Astrocyte (in vitro differentiated cells and primary cell): ENCODE measurements around the gene ZNF334. TPM values are rescaled to one million over a fixed set of nuclear protein-coding genes. Genes with fewer than 3 reads are reported as not detected.

ENCODE experiments used
- DNase-seq: peaks from one replicate; pipeline ENCODE4 v3.0.0-alpha.2; 2010; ENCODE audit warnings: low read depth
- FAIRE-seq: peaks from 2 replicates; lab custom pipeline; 2011; peaks lifted over from hg19 to GRCh38; lab: Jason Lieb, UNC
- H2AFZ ChIP-seq: 2 replicates; pipeline ENCODE4 v1.6.0; 2012; ENCODE audit warnings: low read depth, low read length, inconsistent platforms
- H3K27ac ChIP-seq: 2 replicates; pipeline ENCODE4 v1.5.1; 2011; ENCODE audit warnings: low read depth, low read length, inconsistent platforms
- H3K27me3 ChIP-seq: 2 replicates; pipeline ENCODE4 v1.6.0; 2011; ENCODE audit warnings: low read length, inconsistent platforms; ENCODE audit not compliant: insufficient read depth
- H3K36me3 ChIP-seq: 2 replicates; pipeline ENCODE4 v1.5.1; 2011; ENCODE audit warnings: low read length, inconsistent platforms; ENCODE audit not compliant: insufficient read depth
- H3K4me1 ChIP-seq: 2 replicates; pipeline ENCODE4 v1.5.1; 2011; ENCODE audit warnings: low read length, inconsistent platforms; ENCODE audit not compliant: insufficient read depth
- H3K4me2 ChIP-seq: 2 replicates; pipeline ENCODE4 v1.6.0; 2012; ENCODE audit warnings: low read length, inconsistent platforms
- H3K4me3 ChIP-seq: 2 replicates; pipeline ENCODE4 v1.5.1; 2011; ENCODE audit warnings: low read depth, mild to moderate bottlenecking, low read length, inconsistent platforms; ENCODE audit not compliant: insufficient read depth
- H3K79me2 ChIP-seq: 2 replicates; pipeline ENCODE4 v1.6.0; 2012; ENCODE audit warnings: mild to moderate bottlenecking, low read length, inconsistent platforms; ENCODE audit not compliant: insufficient read depth
- H3K9ac ChIP-seq: 2 replicates; pipeline ENCODE4 v1.6.0; 2012; ENCODE audit warnings: mild to moderate bottlenecking, low read length, inconsistent platforms
- H3K9me3 ChIP-seq: 2 replicates; pipeline ENCODE4 v1.5.1; 2012; ENCODE audit warnings: low read depth, mild to moderate bottlenecking, low read length, inconsistent platforms; ENCODE audit not compliant: insufficient read depth
- H4K20me1 ChIP-seq: 2 replicates; pipeline ENCODE4 v1.6.0; 2012; ENCODE audit warnings: low read length, inconsistent platforms; ENCODE audit not compliant: insufficient read depth
- H3K27ac Mint-ChIP-seq: one replicate; pipeline ENCODE4 v1.8.0; 2021; ENCODE audit warnings: mild to moderate bottlenecking, mixed read lengths; ENCODE audit not compliant: unreplicated experiment
- H3K27me3 Mint-ChIP-seq: one replicate; pipeline ENCODE4 v1.8.0; 2021; ENCODE audit warnings: low read depth, mixed read lengths; ENCODE audit not compliant: unreplicated experiment
- H3K36me3 Mint-ChIP-seq: one replicate; pipeline ENCODE4 v1.8.0; 2021; ENCODE audit warnings: low read depth, mixed read lengths; ENCODE audit not compliant: unreplicated experiment
- H3K4me1 Mint-ChIP-seq: one replicate; pipeline ENCODE4 v1.8.0; 2021; ENCODE audit warnings: low read depth, mixed read lengths; ENCODE audit not compliant: unreplicated experiment
- H3K4me3 Mint-ChIP-seq: one replicate; pipeline ENCODE4 v1.8.0; 2021; ENCODE audit warnings: mild to moderate bottlenecking, moderate library complexity, mixed read lengths; ENCODE audit not compliant: unreplicated experiment
- H3K9me3 Mint-ChIP-seq: one replicate; pipeline ENCODE4 v1.8.0; 2021; ENCODE audit warnings: mild to moderate bottlenecking, mixed read lengths; ENCODE audit not compliant: unreplicated experiment
- CTCF ChIP-seq: IDR thresholded peaks from 2 replicates; pipeline ENCODE4 v1.5.1; 2011; ENCODE audit warnings: low read depth, mild to moderate bottlenecking, inconsistent platforms, low read length, moderate library complexity; ENCODE audit not compliant: insufficient read depth
- EZH2 ChIP-seq: IDR thresholded peaks from 2 replicates; pipeline ENCODE4 v1.6.1; 2012; ENCODE audit warnings: mild to moderate bottlenecking, low read length, inconsistent platforms; ENCODE audit not compliant: insufficient read depth
- total RNA-seq: library from RNA; stranded (reverse); gene quantifications from 2 replicates; pipeline ENCODE4 v1.2.1, GENCODE V29; 2021

The ZNF334 gene
- total RNA-seq, 1 donor from 2014 or later, result 9.3 TPM

GRCh38 chr20:46463852-46464251, 49.5 kb downstream of the ZNF334 start:
- H3K4me1 ChIP-seq, result no peaks in the 10 kb centered on the region
- DNase-seq, result no peak
- H3K4me2 ChIP-seq, result no peak overlapping the region
- no peaks in the 10 kb centered on the region for H3K27me3 Mint-ChIP-seq
- H3K27me3 ChIP-seq, result peaks cover 5% of the 10 kb centered on the region
- peaks cover 3% of the 10 kb centered on the region for H3K9me3 ChIP-seq
- H3K36me3 Mint-ChIP-seq, result peaks cover 5% of the 10 kb centered on the region
- H3K27ac Mint-ChIP-seq, result no peak overlapping the region
- H3K9me3 Mint-ChIP-seq, result peaks cover 7% of the 10 kb centered on the region
- no peaks in the 10 kb centered on the region for H3K79me2 ChIP-seq
- no peak for FAIRE-seq
- H3K36me3 ChIP-seq, result no peaks in the 10 kb centered on the region
- TF ChIP-seq CTCF (no peak), EZH2 (no peak)
- no peak overlapping the region for H2AFZ ChIP-seq
- no peak overlapping the region for H3K4me3 Mint-ChIP-seq
- H3K27ac ChIP-seq, result no peak overlapping the region
- no peak overlapping the region for H3K4me3 ChIP-seq
- H3K4me1 Mint-ChIP-seq, result no peaks in the 10 kb centered on the region
- no peaks in the 10 kb centered on the region for H4K20me1 ChIP-seq
- H3K9ac ChIP-seq, result no peak overlapping the region

GRCh38 chr20:46461808-46462207, 51.6 kb downstream of the ZNF334 start:
- no peaks in the 10 kb centered on the region for H3K4me1 Mint-ChIP-seq
- H3K9me3 Mint-ChIP-seq, result peaks cover 15% of the 10 kb centered on the region
- Histone ChIP-seq H3K79me2 (no peaks in the 10 kb centered on the region), H3K4me1 (no peaks in the 10 kb centered on the region), H3K4me2 (no peak overlapping the region), H4K20me1 (no peaks in the 10 kb centered on the region), H3K9ac (no peak overlapping the region), H2AFZ (no peak overlapping the region), H3K9me3 (peaks cover 12% of the 10 kb centered on the region), H3K4me3 (no peak overlapping the region), H3K27me3 (peaks cover 5% of the 10 kb centered on the region), H3K27ac (no peak overlapping the region), H3K36me3 (no peaks in the 10 kb centered on the region)
- peaks cover 13% of the 10 kb centered on the region for H3K36me3 Mint-ChIP-seq
- H3K27me3 Mint-ChIP-seq, result no peaks in the 10 kb centered on the region
- no peak for TF ChIP-seq EZH2
- no peak overlapping the region for H3K27ac Mint-ChIP-seq
- H3K4me3 Mint-ChIP-seq, result no peak overlapping the region
- DNase-seq, result no peak
- FAIRE-seq, result no peak

GRCh38 chr20:46458866-46459750, 54.3 kb downstream of the ZNF334 start:
- H3K4me3 Mint-ChIP-seq, result peak overlapping the region; percentile 75
- no peaks in the 10 kb centered on the region for H3K36me3 ChIP-seq
- H3K4me2 ChIP-seq, result peak overlapping the region; percentile 67
- H3K36me3 Mint-ChIP-seq, result peaks cover 19% of the 10 kb centered on the region
- H3K9ac ChIP-seq, result no peak overlapping the region
- no peak for TF ChIP-seq CTCF
- TF ChIP-seq EZH2, result no peak
- no peak for DNase-seq
- H3K79me2 ChIP-seq, result no peaks in the 10 kb centered on the region
- H3K27ac ChIP-seq, result no peak overlapping the region
- H3K4me1 Mint-ChIP-seq, result no peaks in the 10 kb centered on the region
- peaks cover 5% of the 10 kb centered on the region for H3K27me3 ChIP-seq
- no peak overlapping the region for H3K4me3 ChIP-seq
- no peak for FAIRE-seq
- H3K9me3 Mint-ChIP-seq, result peaks cover 28% of the 10 kb centered on the region
- H3K9me3 ChIP-seq, result peaks cover 15% of the 10 kb centered on the region
- no peaks in the 10 kb centered on the region for H3K27me3 Mint-ChIP-seq
- H3K4me1 ChIP-seq, result no peaks in the 10 kb centered on the region
- no peaks in the 10 kb centered on the region for H4K20me1 ChIP-seq
- peak overlapping the region; percentile 77 for H2AFZ ChIP-seq
- H3K27ac Mint-ChIP-seq, result no peak overlapping the region
